ENCODE results near the gene PARD3. TPM values are rescaled to one million over a fixed set of nuclear protein-coding genes. Genes with fewer than 3 reads are reported as not detected.
A peak's percentile ranks its signal among the peaks of the same experiment; 100 is the strongest.

The PARD3 gene
- total RNA-seq, 3 donors from 2014 or later = 48.2 to 93.7 (median 60.6) TPM

GRCh38 chr10:34127676-34128075 lies 687.4 kb downstream of the PARD3 start:
- Histone ChIP-seq H3K4me1 (no peaks in the 10 kb centered on the region), H3K27ac (no peak overlapping the region), H3K36me3 (no peaks in the 10 kb centered on the region), H3K27me3 (no peaks in the 10 kb centered on the region), H3K4me3 (no peak overlapping the region), H3K9me3 (no peaks in the 10 kb centered on the region)
- intact Hi-C loops (cut with DNase I; ENCODE audit: low total_unique reads) = no loop called here
- no peak for TF ChIP-seq CTCF (IDR thresholded peaks at IDR 0.05)
- DNase-seq (ENCODE audit: low spot score in 2 of 2) = no peak

- Histone ChIP-seq H3K4me3 (no peak overlapping the region), H3K36me3 (no peaks in the 10 kb centered on the region), H3K9me3 (no peaks in the 10 kb centered on the region), H3K27ac (no peak overlapping the region), H3K4me1 (no peaks in the 10 kb centered on the region), H3K27me3 (no peaks in the 10 kb centered on the region)
- TF ChIP-seq CTCF (IDR thresholded peaks at IDR 0.05) (no peak), POLR2A (IDR thresholded peaks at IDR 0.05) (no peak), POLR2AphosphoS5 (IDR thresholded peaks at IDR 0.05) (no peak)
- DNase-seq (ENCODE audit: low spot score in 2 of 2) = no peak
- intact Hi-C loops (cut with DNase I; ENCODE audit: low total_unique reads) = no loop called here
Observed at GRCh38 chr10:34126371-34127151, 688.5 kb downstream of the PARD3 start.

GRCh38 chr10:34125702-34126101 lies 689.4 kb downstream of the PARD3 start:
- TF ChIP-seq POLR2AphosphoS5 (IDR thresholded peaks at IDR 0.05) = no peak
- TF ChIP-seq POLR2A (IDR thresholded peaks at IDR 0.05) = no peak
- no peaks in the 10 kb centered on the region for H3K4me1 ChIP-seq
- H3K9me3 ChIP-seq = no peaks in the 10 kb centered on the region
- no peak overlapping the region for H3K4me3 ChIP-seq
- H3K27me3 ChIP-seq = no peaks in the 10 kb centered on the region
- no peak for DNase-seq (ENCODE audit: low spot score in 2 of 2)
- intact Hi-C loops (cut with DNase I; ENCODE audit: low total_unique reads) = no loop called here
- no peaks in the 10 kb centered on the region for H3K36me3 ChIP-seq
- no peak overlapping the region for H3K27ac ChIP-seq

GRCh38 chr10:34124522-34125035 lies 690.5 kb downstream of the PARD3 start:
- Histone ChIP-seq H3K27ac (no peak overlapping the region), H3K27me3 (no peaks in the 10 kb centered on the region), H3K9me3 (no peaks in the 10 kb centered on the region), H3K4me3 (no peak overlapping the region), H3K36me3 (no peaks in the 10 kb centered on the region), H3K4me1 (no peaks in the 10 kb centered on the region)
- TF ChIP-seq POLR2AphosphoS5 (IDR thresholded peaks at IDR 0.05) (peak in 1 of 3 donors; percentile 15), CTCF (IDR thresholded peaks at IDR 0.05) (no peak)
- intact Hi-C loops (cut with DNase I; ENCODE audit: low total_unique reads) = no loop called here
- peak in 1 of 2 donors; percentile 31 for DNase-seq (ENCODE audit: low spot score in 2 of 2)

GRCh38 chr10:34121781-34122622 lies 693.1 kb downstream of the PARD3 start:
- H3K27ac ChIP-seq = no peak overlapping the region

More at GRCh38 chr10:34121781-34122622, 693.1 kb downstream of the PARD3 start:
- Histone ChIP-seq H3K4me3 (no peak overlapping the region), H3K4me1 (no peaks in the 10 kb centered on the region), H3K36me3 (no peaks in the 10 kb centered on the region), H3K27me3 (no peaks in the 10 kb centered on the region), H3K9me3 (no peaks in the 10 kb centered on the region)
- TF ChIP-seq CTCF (IDR thresholded peaks at IDR 0.05) (no peak), POLR2A (IDR thresholded peaks at IDR 0.05) (no peak), POLR2AphosphoS5 (IDR thresholded peaks at IDR 0.05) (no peak)
- intact Hi-C loops (cut with DNase I; ENCODE audit: low total_unique reads) = no loop called here
- no peak for DNase-seq (ENCODE audit: low spot score in 2 of 2)
